Neural cell (in vitro differentiated cells): Measurements from ENCODE around the gene PRAME. TPM values are rescaled to one million over a fixed set of nuclear protein-coding genes. Genes with fewer than 3 reads are reported as not detected.

Experiments used
- H2AFZ ChIP-seq: fragments of 200-600, 300-800 bp; sonication (generic), shearing (Covaris generic); 2 replicates; pipeline ENCODE4 v1.6.0; 2014; ENCODE audit warnings: low read depth, mild to moderate bottlenecking, antibody characterized with exemption, low read length, moderate library complexity
- H3F3A ChIP-seq: fragments of 200-600 bp; shearing (Covaris generic); 2 replicates; pipeline ENCODE4 v1.6.1; 2016; ENCODE audit warnings: mild to moderate bottlenecking, moderate library complexity, mixed read lengths, antibody characterized with exemption, low read length; ENCODE audit not compliant: insufficient read depth, poor library complexity, severe bottlenecking
- H3K27ac ChIP-seq: fragments of 200-600, 300-800 bp; sonication (generic), shearing (Covaris generic); 2 replicates; pipeline ENCODE4 v1.5.1; 2014; ENCODE audit warnings: mild to moderate bottlenecking, low read length, moderate library complexity
- H3K27me3 ChIP-seq: fragments of 300-800, 200-600 bp; sonication (generic), shearing (Covaris generic); 2 replicates; pipeline ENCODE4 v1.6.0; 2014; ENCODE audit warnings: mild to moderate bottlenecking, low read depth, low read length, moderate library complexity; ENCODE audit not compliant: insufficient read depth
- H3K36me3 ChIP-seq: fragments of 300-800, 200-600 bp; sonication (generic), shearing (Covaris generic); 2 replicates; pipeline ENCODE4 v1.5.1; 2014; ENCODE audit warnings: mild to moderate bottlenecking, antibody characterized with exemption, low read length, moderate library complexity; ENCODE audit not compliant: insufficient read depth
- H3K4me2 ChIP-seq: fragments of 300-800, 200-600 bp; sonication (generic), shearing (Covaris generic); 2 replicates; pipeline ENCODE4 v1.6.0; 2014; ENCODE audit warnings: mild to moderate bottlenecking, low read length
- H3K4me3 ChIP-seq: fragments of 300-800, 200-600 bp; sonication (generic), shearing (Covaris generic); 2 replicates; pipeline ENCODE4 v1.5.1; 2014; ENCODE audit warnings: mild to moderate bottlenecking, low read length, moderate library complexity
- H3K79me2 ChIP-seq: fragments of 200-600 bp; shearing (Covaris generic); replicated peaks from 2 replicates; pipeline ENCODE4 v1.6.0; 2014; ENCODE audit warnings: mild to moderate bottlenecking, low read length, moderate library complexity; ENCODE audit not compliant: insufficient read depth
- H3K9ac ChIP-seq: fragments of 300-800, 200-600 bp; sonication (generic), shearing (Covaris generic); 2 replicates; pipeline ENCODE4 v1.6.1; 2016; ENCODE audit warnings: mild to moderate bottlenecking, low read length, mixed read lengths
- H3K9me2 ChIP-seq: fragments of 200-600 bp; shearing (Covaris generic); 2 replicates; pipeline ENCODE4 v1.6.1; 2016; ENCODE audit warnings: mild to moderate bottlenecking, low read length, mixed read lengths; ENCODE audit not compliant: insufficient read depth
- H3K9me3 ChIP-seq: fragments of 200-600, 300-800 bp; sonication (generic), shearing (Covaris generic); 2 replicates; pipeline ENCODE4 v1.6.1; 2016; ENCODE audit warnings: mild to moderate bottlenecking, mixed run types, low read length, moderate library complexity, mixed read lengths
- H4K20me1 ChIP-seq: fragments of 200-600 bp; shearing (Covaris generic); 2 replicates; pipeline ENCODE4 v1.6.1; 2016; ENCODE audit warnings: mild to moderate bottlenecking, mixed run types; ENCODE audit not compliant: insufficient read depth
- CTCF ChIP-seq: fragments of 450-650 bp; IDR thresholded peaks from 2 replicates; pipeline ENCODE4 v1.5.1; 2014; ENCODE audit warnings: antibody characterized with exemption, mild to moderate bottlenecking, moderate library complexity; ENCODE audit not compliant: poor library complexity, severe bottlenecking
- EP300 ChIP-seq: fragments of 450-650 bp; conservative IDR thresholded peaks from 2 replicates; pipeline ENCODE4 v1.6.1; 2014; ENCODE audit warnings: antibody characterized with exemption, mild to moderate bottlenecking, moderate library complexity; ENCODE audit not compliant: poor library complexity, severe bottlenecking
- EZH2 ChIP-seq: fragments of 200-600, 300-800 bp; shearing (Covaris generic), sonication (generic); IDR thresholded peaks from 2 replicates; pipeline ENCODE4 v1.6.1; 2014; ENCODE audit warnings: antibody characterized with exemption, low read length, borderline replicate concordance, mild to moderate bottlenecking; ENCODE audit not compliant: insufficient read depth, poor library complexity, severe bottlenecking
- MXI1 ChIP-seq: fragments of 450-650 bp; conservative IDR thresholded peaks from 2 replicates; pipeline ENCODE4 v1.6.1; 2014; ENCODE audit warnings: antibody characterized with exemption, mild to moderate bottlenecking; ENCODE audit not compliant: poor library complexity, severe bottlenecking
- POLR2AphosphoS5 ChIP-seq: IDR thresholded peaks from 2 replicates; pipeline ENCODE4 v1.6.1; 2012
- RAD21 ChIP-seq: fragments of 450-650 bp; conservative IDR thresholded peaks from 2 replicates; pipeline ENCODE4 v1.6.1; 2014; ENCODE audit warnings: antibody characterized with exemption, mild to moderate bottlenecking, moderate library complexity
- SMC3 ChIP-seq: fragments of 450-650 bp; conservative IDR thresholded peaks from 2 replicates; pipeline ENCODE4 v1.6.1; 2014; ENCODE audit warnings: antibody characterized with exemption, mild to moderate bottlenecking, moderate library complexity; ENCODE audit not compliant: poor library complexity
- TAF1 ChIP-seq: IDR thresholded peaks from 2 replicates; pipeline ENCODE4 v1.6.1; 2012; ENCODE audit warnings: low read depth
- polyA plus RNA-seq: library from polyadenylated mRNA; depleted of rRNA; stranded (reverse); fragments of >200 nt; gene quantifications from 2 replicates; pipeline ENCODE4 v1.2.3, GENCODE V29; 2014
- TF ChIP-seq, protein P1 (sequence below): IDR thresholded peaks from 2 replicates; pipeline ENCODE4 v1.6.1; 2012; ENCODE audit warnings: borderline replicate concordance

The PRAME gene
- polyA plus RNA-seq, 1 donor from 2014 or later: not detected

DNA sequence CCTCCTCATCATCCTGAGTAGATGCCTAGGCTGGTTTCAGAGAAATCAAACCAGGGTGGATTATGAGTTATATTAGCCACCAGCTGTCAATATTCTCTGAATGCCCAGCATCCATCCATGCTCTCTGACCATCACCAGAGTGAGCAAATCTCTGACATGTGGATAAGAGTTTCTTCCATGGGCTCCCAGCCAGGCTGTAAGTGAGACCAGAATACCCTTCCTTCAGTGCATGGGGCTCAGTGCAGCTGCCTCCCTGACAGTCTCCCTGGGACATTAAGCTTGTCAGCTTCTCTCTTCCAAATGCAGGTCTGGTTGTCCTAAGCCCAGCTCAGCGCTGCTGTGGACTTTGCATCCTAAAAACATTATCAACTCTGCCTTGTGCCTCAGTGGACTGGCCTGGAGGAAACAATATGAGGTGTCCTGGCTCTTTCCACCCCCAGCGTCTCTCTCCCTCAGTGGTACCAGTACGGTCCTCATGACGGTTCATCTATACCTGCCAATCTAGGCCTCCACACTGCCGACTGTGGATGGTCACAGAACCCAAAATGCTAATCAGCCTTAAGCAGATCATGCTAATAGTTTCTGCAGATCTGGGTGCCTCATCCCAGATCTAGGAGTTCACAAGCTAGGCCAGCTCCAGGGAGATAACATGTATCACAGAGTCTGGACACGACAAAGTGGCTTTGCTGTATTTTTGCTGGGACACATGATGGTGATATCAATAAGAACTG is 41.6 kb upstream of the PRAME start:
- Histone ChIP-seq H3K36me3 (no peaks in the 10 kb centered on the region), H3K27ac (no peak overlapping the region), H4K20me1 (no peaks in the 10 kb centered on the region), H3K79me2 (no peaks in the 10 kb centered on the region), H3K4me3 (no peak overlapping the region), H3K9me3 (no peaks in the 10 kb centered on the region), H3K9me2 (no peaks in the 10 kb centered on the region), H2AFZ (no peak overlapping the region), H3K27me3 (no peaks in the 10 kb centered on the region), H3F3A (no peaks in the 10 kb centered on the region), H3K4me2 (no peak overlapping the region), H3K9ac (no peak overlapping the region)
- TF ChIP-seq SMC3 (no peak), CTCF (no peak), RAD21 (no peak), MXI1 (no peak), EP300 (no peak), TAF1 (no peak), EZH2 (no peak), POLR2AphosphoS5 (no peak)
- TF ChIP-seq, protein P1, sequence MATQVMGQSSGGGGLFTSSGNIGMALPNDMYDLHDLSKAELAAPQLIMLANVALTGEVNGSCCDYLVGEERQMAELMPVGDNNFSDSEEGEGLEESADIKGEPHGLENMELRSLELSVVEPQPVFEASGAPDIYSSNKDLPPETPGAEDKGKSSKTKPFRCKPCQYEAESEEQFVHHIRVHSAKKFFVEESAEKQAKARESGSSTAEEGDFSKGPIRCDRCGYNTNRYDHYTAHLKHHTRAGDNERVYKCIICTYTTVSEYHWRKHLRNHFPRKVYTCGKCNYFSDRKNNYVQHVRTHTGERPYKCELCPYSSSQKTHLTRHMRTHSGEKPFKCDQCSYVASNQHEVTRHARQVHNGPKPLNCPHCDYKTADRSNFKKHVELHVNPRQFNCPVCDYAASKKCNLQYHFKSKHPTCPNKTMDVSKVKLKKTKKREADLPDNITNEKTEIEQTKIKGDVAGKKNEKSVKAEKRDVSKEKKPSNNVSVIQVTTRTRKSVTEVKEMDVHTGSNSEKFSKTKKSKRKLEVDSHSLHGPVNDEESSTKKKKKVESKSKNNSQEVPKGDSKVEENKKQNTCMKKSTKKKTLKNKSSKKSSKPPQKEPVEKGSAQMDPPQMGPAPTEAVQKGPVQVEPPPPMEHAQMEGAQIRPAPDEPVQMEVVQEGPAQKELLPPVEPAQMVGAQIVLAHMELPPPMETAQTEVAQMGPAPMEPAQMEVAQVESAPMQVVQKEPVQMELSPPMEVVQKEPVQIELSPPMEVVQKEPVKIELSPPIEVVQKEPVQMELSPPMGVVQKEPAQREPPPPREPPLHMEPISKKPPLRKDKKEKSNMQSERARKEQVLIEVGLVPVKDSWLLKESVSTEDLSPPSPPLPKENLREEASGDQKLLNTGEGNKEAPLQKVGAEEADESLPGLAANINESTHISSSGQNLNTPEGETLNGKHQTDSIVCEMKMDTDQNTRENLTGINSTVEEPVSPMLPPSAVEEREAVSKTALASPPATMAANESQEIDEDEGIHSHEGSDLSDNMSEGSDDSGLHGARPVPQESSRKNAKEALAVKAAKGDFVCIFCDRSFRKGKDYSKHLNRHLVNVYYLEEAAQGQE: no peak

GRCh38 chr22:22599248-22599647 is 40.2 kb upstream of the PRAME start:
- Histone ChIP-seq H3K9ac (no peak overlapping the region), H3K36me3 (no peaks in the 10 kb centered on the region), H3K9me2 (no peaks in the 10 kb centered on the region), H4K20me1 (no peaks in the 10 kb centered on the region), H2AFZ (no peak overlapping the region), H3K9me3 (no peaks in the 10 kb centered on the region), H3K4me2 (no peak overlapping the region), H3K4me3 (no peak overlapping the region), H3K27me3 (no peaks in the 10 kb centered on the region), H3K27ac (no peak overlapping the region), H3F3A (no peaks in the 10 kb centered on the region), H3K79me2 (no peaks in the 10 kb centered on the region)
- TF ChIP-seq TAF1 (no peak), CTCF (no peak), EZH2 (no peak), POLR2AphosphoS5 (no peak), RAD21 (no peak), MXI1 (no peak), SMC3 (no peak), EP300 (no peak)
- TF ChIP-seq, protein P1: no peak
